ENCODE data around the gene RPL31. TPM values are rescaled to one million over a fixed set of nuclear protein-coding genes. Genes with fewer than 3 reads are reported as not detected.

Gene RPL31
- total and polyA plus RNA-seq, 2 donors (not counting 1 experiment from before 2014, with no cell fraction given) = 1,767 to 2,170 TPM

DNA sequence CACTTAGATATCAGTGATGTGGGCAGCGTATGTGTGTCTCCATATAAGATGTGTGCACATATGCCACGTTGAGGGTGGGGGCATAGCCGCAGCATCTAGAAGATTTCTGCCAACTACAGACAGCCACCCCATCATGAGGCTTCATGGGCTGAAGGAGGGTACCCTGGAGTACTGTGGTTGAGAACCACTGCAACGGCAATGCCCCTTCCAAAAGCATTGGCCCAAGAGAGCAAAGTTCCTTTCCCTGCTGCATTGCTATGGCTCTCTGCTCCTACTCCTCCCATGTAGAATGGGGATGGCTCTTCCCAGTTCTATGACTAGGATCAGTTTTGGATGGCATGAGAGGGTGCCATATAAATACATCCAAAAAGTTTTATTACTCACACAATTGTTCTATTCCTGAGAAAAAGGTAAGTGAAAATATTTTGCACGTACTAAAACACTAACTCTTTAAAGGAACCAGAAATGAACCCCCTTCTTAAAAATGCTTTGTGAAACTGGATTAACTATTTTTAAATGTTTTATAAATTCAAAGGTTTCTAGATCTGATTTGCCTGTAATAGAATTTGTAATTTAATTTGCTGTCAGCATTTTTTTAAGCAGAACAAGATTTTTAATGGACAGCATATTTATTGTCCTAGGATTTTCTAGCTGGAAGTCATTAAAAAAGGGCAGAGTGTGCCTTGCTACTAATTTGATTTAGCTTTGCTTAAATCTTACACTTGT, 4.4 kb upstream of the RPL31 start:
- WGBS (ENCODE audit: insufficient coverage) = 80% methylated on average over 1 of the region's 5 CpGs
- no peak overlapping the region for H3K4me3 ChIP-seq (ENCODE audit: control extremely low read depth in 1 of 5, extremely low read depth in 1 of 5, insufficient read depth in 1 of 5, low read depth in 2 of 5, low read length in 4 of 5)
- H3K79me2 ChIP-seq (ENCODE audit: control insufficient read depth, insufficient read depth, low read length) = peaks cover 6% of the 10 kb centered on the region
- H3K9me3 ChIP-seq (ENCODE audit: control extremely low read depth in 1 of 3, control insufficient read depth in 2 of 3, insufficient read depth in 1 of 3, low read length in 2 of 3) = peaks cover 0 to 7% (median 0%) of the 10 kb centered on the region in 3 donors
- H3K9me3 Mint-ChIP-seq (ENCODE audit: insufficient read depth) = no peaks in the 10 kb centered on the region
- no peak for DNase-seq
- H3K27me3 ChIP-seq (replicated peaks in 1 of 4; ENCODE audit: control extremely low read depth in 1 of 4, control insufficient read depth in 3 of 4, insufficient read depth in 4 of 4, low read length in 3 of 4) = no peaks in the 10 kb centered on the region
- no peak for ATAC-seq (ENCODE audit: low read depth)
- POLR2A ChIA-PET = no interaction called here
- CTCF ChIA-PET = interaction anchor here (2.0 kb wide), 1 partner anchor 12 kb away, joined by 5 read pairs; no protein-coding TSS in a partner anchor
- peaks cover 3 to 6% of the 10 kb centered on the region in 2 donors for H3K4me1 ChIP-seq (ENCODE audit: control insufficient read depth in 2 of 2, insufficient read depth in 2 of 2, low read length in 2 of 2)
- no peak overlapping the region for H2AFZ ChIP-seq (ENCODE audit: insufficient read depth, low read depth, low read length, poor library complexity, severe bottlenecking)
- peaks cover 9% of the 10 kb centered on the region for H3K4me1 Mint-ChIP-seq
- H3K27ac ChIP-seq (ENCODE audit: low read length in 2 of 2) = no peak overlapping the region
- H3K36me3 ChIP-seq (replicated peaks in 1 of 2; ENCODE audit: control extremely low read depth in 1 of 2, control insufficient read depth in 1 of 2, extremely low read depth in 1 of 2, insufficient read depth in 2 of 2, low read length in 1 of 2) = no peaks in the 10 kb centered on the region
- no peak overlapping the region for H3K9ac ChIP-seq (ENCODE audit: low read length)
- no peaks in the 10 kb centered on the region for H4K20me1 ChIP-seq (ENCODE audit: control insufficient read depth, insufficient read depth, low read length, poor library complexity, severe bottlenecking)
- no peak overlapping the region for H3K4me2 ChIP-seq (replicated peaks; ENCODE audit: low read depth, low read length, poor library complexity, severe bottlenecking)
- TF ChIP-seq, protein P1, sequence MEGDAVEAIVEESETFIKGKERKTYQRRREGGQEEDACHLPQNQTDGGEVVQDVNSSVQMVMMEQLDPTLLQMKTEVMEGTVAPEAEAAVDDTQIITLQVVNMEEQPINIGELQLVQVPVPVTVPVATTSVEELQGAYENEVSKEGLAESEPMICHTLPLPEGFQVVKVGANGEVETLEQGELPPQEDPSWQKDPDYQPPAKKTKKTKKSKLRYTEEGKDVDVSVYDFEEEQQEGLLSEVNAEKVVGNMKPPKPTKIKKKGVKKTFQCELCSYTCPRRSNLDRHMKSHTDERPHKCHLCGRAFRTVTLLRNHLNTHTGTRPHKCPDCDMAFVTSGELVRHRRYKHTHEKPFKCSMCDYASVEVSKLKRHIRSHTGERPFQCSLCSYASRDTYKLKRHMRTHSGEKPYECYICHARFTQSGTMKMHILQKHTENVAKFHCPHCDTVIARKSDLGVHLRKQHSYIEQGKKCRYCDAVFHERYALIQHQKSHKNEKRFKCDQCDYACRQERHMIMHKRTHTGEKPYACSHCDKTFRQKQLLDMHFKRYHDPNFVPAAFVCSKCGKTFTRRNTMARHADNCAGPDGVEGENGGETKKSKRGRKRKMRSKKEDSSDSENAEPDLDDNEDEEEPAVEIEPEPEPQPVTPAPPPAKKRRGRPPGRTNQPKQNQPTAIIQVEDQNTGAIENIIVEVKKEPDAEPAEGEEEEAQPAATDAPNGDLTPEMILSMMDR (IDR thresholded peaks at IDR 0.05) = no peak
- TF ChIP-seq EZH2 (IDR thresholded peaks at IDR 0.05; ENCODE audit: borderline replicate concordance, insufficient read depth, low read depth, low read length, poor library complexity, severe bottlenecking) = no peak
- no peaks in the 10 kb centered on the region for H3K27me3 Mint-ChIP-seq
- H3K27ac Mint-ChIP-seq = no peak overlapping the region
- intact Hi-C loops (cut with micrococcal nuclease) = no loop called here
- no peak overlapping the region for H3K4me3 Mint-ChIP-seq

DNA sequence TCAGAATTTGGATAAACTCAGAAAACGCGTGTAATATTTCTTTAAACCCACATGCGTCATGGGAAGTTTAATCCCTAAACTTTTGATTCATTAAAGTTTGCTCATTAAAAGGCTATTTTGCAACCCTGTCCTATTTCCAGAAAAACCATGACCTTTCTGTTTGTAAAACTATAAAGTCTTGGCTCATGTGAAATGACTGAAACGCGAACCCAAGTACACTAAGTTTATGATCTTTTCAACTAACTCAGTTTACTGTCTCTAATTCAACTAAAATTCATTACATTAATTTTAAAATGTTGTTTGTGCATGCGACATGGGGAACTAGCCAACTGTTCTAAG, 3.9 kb upstream of the RPL31 start:
- H3K9me3 ChIP-seq (ENCODE audit: control extremely low read depth in 1 of 3, control insufficient read depth in 2 of 3, insufficient read depth in 1 of 3, low read length in 2 of 3) = peaks cover 0 to 6% (median 0%) of the 10 kb centered on the region in 3 donors
- H3K9ac ChIP-seq (ENCODE audit: low read length) = no peak overlapping the region
- Mint-ChIP-seq H3K4me1 (peaks cover 14% of the 10 kb centered on the region), H3K9me3 (ENCODE audit: insufficient read depth) (no peaks in the 10 kb centered on the region), H3K4me3 (no peak overlapping the region), H3K27me3 (no peaks in the 10 kb centered on the region), H3K27ac (no peak overlapping the region)
- ChIA-PET POLR2A (no interaction called here), CTCF (interaction anchor here (2.0 kb wide), 1 partner anchor 12 kb away, joined by 5 read pairs; no protein-coding TSS in a partner anchor)
- H3K36me3 ChIP-seq (replicated peaks in 1 of 2; ENCODE audit: control extremely low read depth in 1 of 2, control insufficient read depth in 1 of 2, extremely low read depth in 1 of 2, insufficient read depth in 2 of 2, low read length in 1 of 2) = peaks cover 0 to 2% of the 10 kb centered on the region in 2 experiments
- intact Hi-C loops (cut with micrococcal nuclease) = no loop called here
- H3K79me2 ChIP-seq (ENCODE audit: control insufficient read depth, insufficient read depth, low read length) = peaks cover 11% of the 10 kb centered on the region
- 100% methylated on average over 1 of the region's 6 CpGs for WGBS (ENCODE audit: insufficient coverage)
- no peak overlapping the region for H3K4me2 ChIP-seq (replicated peaks; ENCODE audit: low read depth, low read length, poor library complexity, severe bottlenecking)
- H3K4me3 ChIP-seq (ENCODE audit: control extremely low read depth in 1 of 5, extremely low read depth in 1 of 5, insufficient read depth in 1 of 5, low read depth in 2 of 5, low read length in 4 of 5) = no peak overlapping the region
- H4K20me1 ChIP-seq (ENCODE audit: control insufficient read depth, insufficient read depth, low read length, poor library complexity, severe bottlenecking) = peaks cover 4% of the 10 kb centered on the region
- ATAC-seq (ENCODE audit: low read depth) (no peak), DNase-seq (no peak)
- no peaks in the 10 kb centered on the region for H3K27me3 ChIP-seq (replicated peaks in 1 of 4; ENCODE audit: control extremely low read depth in 1 of 4, control insufficient read depth in 3 of 4, insufficient read depth in 4 of 4, low read length in 3 of 4)
- no peak overlapping the region for H3K27ac ChIP-seq (ENCODE audit: low read length in 2 of 2)
- no peak overlapping the region for H2AFZ ChIP-seq (ENCODE audit: insufficient read depth, low read depth, low read length, poor library complexity, severe bottlenecking)
- no peak for TF ChIP-seq EZH2 (IDR thresholded peaks at IDR 0.05; ENCODE audit: borderline replicate concordance, insufficient read depth, low read depth, low read length, poor library complexity, severe bottlenecking)
- TF ChIP-seq, protein P1 (IDR thresholded peaks at IDR 0.05) = no peak
- H3K4me1 ChIP-seq (ENCODE audit: control insufficient read depth in 2 of 2, insufficient read depth in 2 of 2, low read length in 2 of 2) = peaks cover 8 to 12% of the 10 kb centered on the region in 2 donors
